DMS53 treated with DMSO at 0.1 percent for 48 hours (cell line): ENCODE measurements around the gene GLS.
A peak's percentile ranks its signal among the peaks of the same experiment; 100 is the strongest.

Experiments
- DNase-seq: peaks from one replicate; lab custom pipeline; 2025; ENCODE audit not compliant: unreplicated experiment; lab: John Stamatoyannopoulos, UW

Gene GLS

DNA sequence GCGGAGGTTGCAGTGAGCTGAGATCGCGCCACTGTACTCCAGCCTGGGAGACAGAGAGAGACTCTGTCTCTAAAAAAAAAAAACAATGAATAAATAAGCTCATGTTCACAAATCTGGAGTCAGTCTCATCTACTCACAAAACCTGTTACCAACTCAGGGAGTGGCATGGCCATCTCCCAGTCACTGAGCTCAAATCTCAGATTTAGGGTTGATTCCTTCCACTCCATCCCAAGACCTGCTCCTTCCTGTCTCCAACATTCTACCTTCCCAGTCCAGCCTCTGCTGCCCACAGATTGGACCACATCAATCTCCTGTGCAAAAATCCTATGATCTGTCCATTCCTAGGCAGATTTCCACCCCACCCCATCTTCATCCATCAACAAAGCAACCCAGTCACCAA, 131.7 kb downstream of the GLS start:
- DNase-seq, result no peak

DNA sequence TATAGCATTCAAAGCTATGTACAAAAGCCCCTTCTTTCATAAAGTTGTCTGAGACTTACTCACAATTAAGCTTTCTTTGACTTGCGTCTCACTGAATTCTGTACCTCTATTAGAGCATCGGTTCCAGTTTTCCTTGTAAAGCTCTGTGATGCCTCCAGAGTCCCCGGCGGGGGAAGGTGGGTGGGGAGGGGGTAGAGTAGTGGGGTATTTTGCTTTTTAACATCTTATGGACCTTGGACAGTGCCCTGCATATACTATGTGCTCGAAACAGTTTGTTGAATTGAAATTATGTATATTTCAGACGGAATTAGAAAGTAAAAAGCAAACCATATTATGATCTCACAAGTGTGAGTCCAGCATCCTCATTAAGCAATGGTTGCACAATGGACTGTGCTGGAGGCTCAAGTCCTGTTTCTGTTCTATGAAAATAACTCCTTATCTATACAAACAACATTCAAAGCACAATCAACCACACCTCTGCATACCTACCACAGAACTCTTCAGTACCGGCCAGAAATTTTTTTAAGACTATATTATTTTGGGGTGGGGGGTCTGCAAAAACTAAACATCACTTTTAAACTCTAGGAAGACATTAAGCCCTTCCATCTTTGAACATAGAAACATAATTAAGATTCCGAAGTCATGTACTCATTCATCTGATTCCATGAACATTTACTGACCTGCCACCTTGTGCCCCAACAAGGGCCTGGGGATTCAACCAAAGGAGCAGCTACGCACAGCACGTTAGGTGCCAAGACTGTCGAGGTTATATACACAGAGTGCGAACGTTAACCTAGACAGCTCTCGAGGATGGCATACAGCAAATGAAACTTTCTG, 132.4 kb downstream of the GLS start:
- no peak for DNase-seq

DNA sequence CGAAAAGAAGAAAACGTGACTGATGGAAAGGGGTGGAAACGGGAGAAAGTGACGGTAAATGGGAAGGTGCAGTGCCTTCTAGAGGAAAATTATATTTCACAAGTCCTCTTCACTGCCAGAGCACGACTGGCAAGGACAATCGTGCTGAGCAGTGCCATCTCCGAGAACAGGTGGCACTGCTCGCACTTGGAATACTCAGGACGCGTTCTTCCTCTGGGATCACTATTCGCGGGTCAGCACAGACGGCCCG, 133.0 kb downstream of the GLS start:
- peak; percentile 62 for DNase-seq

DNA sequence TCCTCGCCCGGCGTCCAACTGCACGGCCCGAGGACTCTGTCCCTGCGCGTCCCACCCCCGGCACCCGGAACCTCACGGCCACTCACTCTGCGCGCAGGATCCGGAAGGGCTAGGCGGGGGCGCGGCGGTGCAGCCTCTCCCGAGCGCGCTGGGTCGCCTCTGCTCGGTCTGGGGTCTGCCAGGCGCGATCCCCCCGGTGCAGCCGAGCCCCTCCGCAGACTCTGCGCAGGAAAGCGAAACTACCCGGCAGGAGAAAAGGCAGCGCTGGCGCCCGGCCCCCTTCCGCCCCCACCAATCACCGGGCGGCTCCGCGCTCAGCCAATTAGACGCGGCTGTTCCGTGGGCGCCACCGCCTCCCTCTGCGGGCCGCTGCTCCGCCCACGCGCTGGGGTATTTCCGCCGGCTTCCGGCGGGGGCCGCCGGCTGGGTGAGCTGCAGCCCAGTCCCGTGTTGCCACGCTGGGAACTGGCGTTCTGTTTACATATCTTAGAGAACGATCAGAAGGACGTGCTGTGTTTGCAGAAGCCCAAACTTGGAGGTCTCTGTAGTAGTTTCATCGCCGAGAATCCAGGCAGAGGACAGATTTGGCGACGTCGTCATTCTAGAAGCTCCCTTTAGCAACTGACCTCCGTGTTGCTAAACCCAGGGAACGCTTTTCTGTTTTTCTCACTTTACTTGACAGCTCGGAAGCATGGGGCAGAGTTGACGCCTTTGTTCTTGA, 133.5 kb downstream of the GLS start, which contains the start of gene STAT1:
Gene STAT1 (minus strand): TSS at position 240 of the 721 bp plus-strand sequence. CDS start 4,168 bp downstream, outside the sequence.
- peak; percentile 76 for DNase-seq

DNA sequence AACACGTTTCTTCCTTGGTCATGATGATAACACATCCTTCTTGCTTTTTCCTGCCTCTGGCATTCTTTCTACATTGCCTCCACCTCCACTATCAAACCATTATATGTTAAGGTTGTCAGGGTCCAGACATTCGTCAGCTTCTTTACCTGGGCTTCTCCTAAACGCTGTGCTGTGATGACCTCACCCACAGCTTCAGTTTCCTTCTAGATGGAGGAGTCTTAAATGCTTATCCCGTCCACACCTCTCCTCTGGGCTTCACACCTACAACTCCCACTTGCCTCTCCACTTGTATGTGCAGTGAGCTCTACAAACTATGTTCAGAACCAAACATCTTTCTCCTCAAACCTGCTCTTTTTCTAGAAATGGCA, 134.0 kb downstream of the GLS start:
- peak; percentile 54 for DNase-seq
